ENCODE data around the gene RPL27.

- no peak for TF ChIP-seq CTCF (IDR thresholded peaks at IDR 0.05)
- no peak for TF ChIP-seq POLR2A (IDR thresholded peaks at IDR 0.05)
Observed at GRCh38 chr17:42950044-42950783, 48.0 kb upstream of the RPL27 start.
